Panc1 (cell line): ENCODE results near the gene ANKRD40. TPM values are rescaled to one million over a fixed set of nuclear protein-coding genes. Genes with fewer than 3 reads are reported as not detected.

Experiments used
- ATAC-seq: fragments of 200-7000 bp; cut with Tn5 transposase; 2 replicates; pipeline ENCODE4 v1.9.1; 2020; ENCODE audit warnings: mild to moderate bottlenecking, moderate library complexity
- BruUV-seq: library from RNA; stranded (reverse); fragments of 400-500 nt; replicated peaks from 2 replicates; lab custom pipeline; 2021; lab: Mats Ljungman, UMichigan
- CTCF ChIA-PET: fragments of 300-600 bp; sonication (Branson Sonifier 250); formaldehyde crosslinking; loops from one replicate; lab custom pipeline; 2022; ENCODE audit warnings: antibody characterized with exemption; lab: Charles Lee
- POLR2A ChIA-PET: fragments of 300-600 bp; sonication (Branson Sonifier 250); formaldehyde crosslinking; loops from one replicate; lab custom pipeline; 2022; ENCODE audit warnings: antibody characterized with exemption; lab: Charles Lee
- DNase-seq: peaks from one replicate; pipeline ENCODE4 v3.0.0-alpha.2; 2010; ENCODE audit warnings: low read depth, low spot score
- H3K27ac ChIP-seq: 2 replicates; pipeline ENCODE4 v1.5.1; 2011; ENCODE audit warnings: mild to moderate bottlenecking, low read length, inconsistent platforms
- H3K27me3 ChIP-seq: fragments of 200-500 bp; sonication (Bioruptor generic); 2 replicates; pipeline ENCODE4 v1.6.0; 2014; ENCODE audit warnings: low read length, inconsistent platforms; ENCODE audit not compliant: control insufficient read depth, insufficient read depth
- H3K36me3 ChIP-seq: fragments of 200-500 bp; sonication (Bioruptor generic); 2 replicates; pipeline ENCODE4 v1.5.1; 2014; ENCODE audit warnings: inconsistent platforms, mild to moderate bottlenecking, low read length, moderate library complexity; ENCODE audit not compliant: control insufficient read depth, insufficient read depth
- H3K4me1 ChIP-seq: 2 replicates; pipeline ENCODE4 v1.5.1; 2011; ENCODE audit warnings: inconsistent platforms, mild to moderate bottlenecking, low read length, moderate library complexity; ENCODE audit not compliant: control insufficient read depth, insufficient read depth
- H3K4me3 ChIP-seq, 2 experiments: 2 replicates each; pipeline ENCODE4 v1.5.1; 2011 to 2012; ENCODE audit warnings: low read depth in 2 of 2, low read length in 2 of 2, mild to moderate bottlenecking in 2 of 2, inconsistent platforms in 1 of 2, moderate library complexity in 1 of 2
- H3K9me3 ChIP-seq: fragments of 200-500 bp; sonication (Bioruptor generic); 2 replicates; pipeline ENCODE4 v1.5.1; 2014; ENCODE audit warnings: low read depth, mild to moderate bottlenecking, inconsistent platforms, low read length, moderate library complexity; ENCODE audit not compliant: control insufficient read depth, insufficient read depth
- CTCF ChIP-seq: fragments of 450-650 bp; IDR thresholded peaks from 2 replicates; pipeline ENCODE4 v1.5.1; 2017; ENCODE audit warnings: mild to moderate bottlenecking
- POLR2AphosphoS5 ChIP-seq: IDR thresholded peaks from 2 replicates; pipeline ENCODE4 v1.6.1; 2012; ENCODE audit warnings: mild to moderate bottlenecking, low read depth, low read length, moderate library complexity
- REST ChIP-seq, 2 experiments: IDR thresholded peaks; 2 replicates each; pipeline ENCODE4 v1.6.1; 2011 to 2012; ENCODE audit warnings: low read depth in 2 of 2, control low read depth in 1 of 2, low read length in 1 of 2, mild to moderate bottlenecking in 1 of 2, moderate library complexity in 1 of 2; ENCODE audit not compliant: insufficient read depth in 1 of 2
- SIN3A ChIP-seq: IDR thresholded peaks from 2 replicates; pipeline ENCODE4 v1.6.1; 2012; ENCODE audit warnings: low read depth, mild to moderate bottlenecking, low read length, moderate library complexity, borderline replicate concordance; ENCODE audit not compliant: insufficient read depth
- TCF7L2 ChIP-seq: IDR thresholded peaks from 2 replicates; pipeline ENCODE4 v1.6.1; 2011; ENCODE audit warnings: mild to moderate bottlenecking, low read depth, low read length, inconsistent platforms
- in situ Hi-C: cut with HindIII; loops from 2 replicates; pipeline ENCODE4 v1.10.0; 2016; ENCODE audit warnings: low sequenced_read_pairs, low pct_unique_long_range_greater_than_20kb
- intact Hi-C: fragments of 100-400 bp; cut with micrococcal nuclease; formaldehyde crosslinking; loops from one replicate; pipeline ENCODE4 v1.10.0; 2022; ENCODE audit not compliant: unreplicated experiment
- total RNA-seq: library from RNA; stranded (reverse); gene quantifications from one replicate; pipeline ENCODE4 v1.2.1, GENCODE V29; 2021; ENCODE audit not compliant: unreplicated experiment

ANKRD40 gene
- total RNA-seq, 1 experiment from 2014 or later = 57.2 TPM

GRCh38 chr17:50661348-50661747, 46.4 kb downstream of the ANKRD40 start:
- no peaks in the 10 kb centered on the region for H3K36me3 ChIP-seq

GRCh38 chr17:50660887-50661345, 46.8 kb downstream of the ANKRD40 start:
- no peak for TF ChIP-seq TCF7L2
- TF ChIP-seq CTCF = no peak
- no peak; the same call in 1 of the 2 replicates for TF ChIP-seq POLR2AphosphoS5
- TF ChIP-seq REST (IDR thresholded peaks at IDR 0.05; ENCODE audit: insufficient read depth in 1 of 2, low read depth in 2 of 2, low read length in 1 of 2) = no peak
- TF ChIP-seq SIN3A = no peak
- ChIA-PET CTCF (interaction anchor here (0.6 to 1.5 kb wide), 5 partner anchors 22 to 44 kb away, joined by 4 to 8 read pairs (median 5); no protein-coding TSS in a partner anchor), POLR2A (interaction anchor here (0.5 to 1.4 kb wide), 4 partner anchors 24 to 288 kb away, joined by 3 to 17 read pairs (median 3); partner anchors contain the start of genes EME1 and MRPL27)
- intact Hi-C loops (no loop called here), in situ Hi-C loops (no loop called here)
- H3K27ac ChIP-seq = peak overlapping the region; percentile 85
- BruUV-seq = no TSS peak
- no peaks in the 10 kb centered on the region for H3K27me3 ChIP-seq
- no peaks in the 10 kb centered on the region for H3K36me3 ChIP-seq
- ATAC-seq = peak; percentile 6; the same call in 1 of the 2 replicates
- H3K9me3 ChIP-seq = no peaks in the 10 kb centered on the region
- peaks cover 59% of the 10 kb centered on the region for H3K4me1 ChIP-seq
- H3K4me3 ChIP-seq = no peak overlapping the region
- DNase-seq = no peak

More at GRCh38 chr17:50661348-50661747, 46.4 kb downstream of the ANKRD40 start:
- H3K9me3 ChIP-seq = no peaks in the 10 kb centered on the region
- DNase-seq = no peak
- in situ Hi-C loops = no loop called here
- intact Hi-C loops = no loop called here
- H3K27me3 ChIP-seq = no peaks in the 10 kb centered on the region
- peak overlapping the region; percentile 85 for H3K27ac ChIP-seq
- no peak for TF ChIP-seq TCF7L2
- no peak for TF ChIP-seq POLR2AphosphoS5
- no peak for TF ChIP-seq REST (IDR thresholded peaks at IDR 0.05; ENCODE audit: insufficient read depth in 1 of 2, low read depth in 2 of 2, low read length in 1 of 2)
- TF ChIP-seq SIN3A = no peak
- TF ChIP-seq CTCF = no peak
- CTCF ChIA-PET = interaction anchor here (0.6 to 1.5 kb wide), 5 partner anchors 22 to 44 kb away, joined by 4 to 8 read pairs (median 5); no protein-coding TSS in a partner anchor
- POLR2A ChIA-PET = interaction anchor here (0.5 to 0.8 kb wide), 3 partner anchors 22 to 279 kb away, joined by 3 to 17 read pairs (median 4); no protein-coding TSS in a partner anchor
- peak; percentile 8; the same call in 1 of the 2 replicates for ATAC-seq
- no peak overlapping the region for H3K4me3 ChIP-seq
- BruUV-seq = TSS peak; percentile 41
- peaks cover 59% of the 10 kb centered on the region for H3K4me1 ChIP-seq
